ENCODE measurements around the gene PIK3R2.

PIK3R2 gene

GRCh38 chr19:18164072-18164471, 11.1 kb downstream of the PIK3R2 start:
- no peak overlapping the region for H3K4me3 ChIP-seq (ENCODE audit: low read depth, low read length)
- no peak for TF ChIP-seq CTCF (conservative IDR thresholded peaks at IDR 0.05; ENCODE audit: low read depth, low read length)
- DNase-seq (ENCODE audit: low read depth): no peak

GRCh38 chr19:18165794-18166544, 13.0 kb downstream of the PIK3R2 start:
- no peak for TF ChIP-seq CTCF (conservative IDR thresholded peaks at IDR 0.05; ENCODE audit: low read depth, low read length)
- DNase-seq (ENCODE audit: low read depth): no peak
- no peak overlapping the region for H3K4me3 ChIP-seq (ENCODE audit: low read depth, low read length)

- no peak for DNase-seq (ENCODE audit: low read depth)
- no peak overlapping the region for H3K4me3 ChIP-seq (ENCODE audit: low read depth, low read length)
- no peak for TF ChIP-seq CTCF (conservative IDR thresholded peaks at IDR 0.05; ENCODE audit: low read depth, low read length)
Observed at GRCh38 chr19:18167011-18167410, 14.0 kb downstream of the PIK3R2 start.

- H3K4me3 ChIP-seq (ENCODE audit: low read depth, low read length): no peak overlapping the region
- TF ChIP-seq CTCF (conservative IDR thresholded peaks at IDR 0.05; ENCODE audit: low read depth, low read length): peak; percentile 80
- peak; percentile 55 for DNase-seq (ENCODE audit: low read depth)
Observed at GRCh38 chr19:18167975-18168645, 15.1 kb downstream of the PIK3R2 start.

GRCh38 chr19:18168673-18169381, 15.9 kb downstream of the PIK3R2 start:
- no peak for DNase-seq (ENCODE audit: low read depth)
- H3K4me3 ChIP-seq (ENCODE audit: low read depth, low read length): no peak overlapping the region
- no peak for TF ChIP-seq CTCF (conservative IDR thresholded peaks at IDR 0.05; ENCODE audit: low read depth, low read length)

GRCh38 chr19:18170714-18171255, 17.8 kb downstream of the PIK3R2 start:
- no peak for TF ChIP-seq CTCF (conservative IDR thresholded peaks at IDR 0.05; ENCODE audit: low read depth, low read length)
- H3K4me3 ChIP-seq (ENCODE audit: low read depth, low read length): no peak overlapping the region
- DNase-seq (ENCODE audit: low read depth): no peak
